GM12878 (cell line): ENCODE results near the gene RANBP3. TPM values are rescaled to one million over a fixed set of nuclear protein-coding genes. Genes with fewer than 3 reads are reported as not detected.
"Not testable (repeated sequence)": the region's sequence is repeated elsewhere in the genome, so short reads cannot be mapped to it uniquely, and the experiment has no call there.

ENCODE experiments used
- ATAC-seq: fragments of 200-7000 bp; cut with Tn5 transposase; 3 replicates; pipeline ENCODE4 v1.9.1; 2020; ENCODE audit warnings: mild to moderate bottlenecking, moderate library complexity
- BruUV-seq: library from RNA; stranded (reverse); fragments of 400-500 nt; replicated peaks from 2 replicates; lab custom pipeline; 2021; lab: Mats Ljungman, UMichigan
- CTCF ChIA-PET: fragments of 300-600 bp; sonication (Branson Sonifier 250); formaldehyde crosslinking; extraction: SDS; loops from one replicate; lab custom pipeline; 2021; ENCODE audit warnings: inconsistent platforms; lab: Yijun Ruan, JAX
- POLR2A ChIA-PET: fragments of 350-600 bp; formaldehyde crosslinking; extraction: SDS; loops from one replicate; lab custom pipeline; 2021; ENCODE audit warnings: inconsistent platforms; lab: Charles Lee
- RAD21 ChIA-PET: fragments of 300-600 bp; sonication (Branson Sonifier 250); formaldehyde crosslinking; loops from one replicate; lab custom pipeline; 2023; ENCODE audit warnings: antibody characterized with exemption; ENCODE audit not compliant: unreplicated experiment; lab: Charles Lee
- SMC1A ChIA-PET: fragments of 300-600 bp; sonication (Branson Sonifier 250); formaldehyde crosslinking; loops from one replicate; lab custom pipeline; 2023; ENCODE audit not compliant: unreplicated experiment, uncharacterized antibody; lab: Charles Lee
- DNase-seq: peaks from one replicate; pipeline ENCODE4 v3.0.0-alpha.2; 2011; ENCODE audit warnings: low read depth, low spot score
- FAIRE-seq: peaks from 3 replicates; lab custom pipeline; 2011; peaks lifted over from hg19 to GRCh38; lab: Jason Lieb, UNC
- H2AFZ ChIP-seq: 2 replicates; pipeline ENCODE4 v1.6.0; 2011; ENCODE audit warnings: low read depth, low read length, control low read depth; ENCODE audit not compliant: control insufficient read depth
- H3K27ac ChIP-seq: 2 replicates; pipeline ENCODE4 v1.5.1; 2011; ENCODE audit warnings: control low read depth; ENCODE audit not compliant: control insufficient read depth, insufficient read depth
- H3K27me3 ChIP-seq, 2 experiments: replicated peaks in 1 of 2; 2 replicates each; pipeline versions ENCODE4 v1.6.0 to v1.6.1; 2011; ENCODE audit warnings: low read length in 1 of 2; ENCODE audit not compliant: control insufficient read depth in 2 of 2, insufficient read depth in 2 of 2
- H3K36me3 ChIP-seq, 2 experiments: 2 replicates each; pipeline ENCODE4 v1.5.1; 2011; ENCODE audit warnings: low read length in 1 of 2; ENCODE audit not compliant: control insufficient read depth in 2 of 2, insufficient read depth in 2 of 2
- H3K4me1 ChIP-seq: 2 replicates; pipeline ENCODE4 v1.6.1; 2011; ENCODE audit warnings: mild to moderate bottlenecking, low read length, moderate library complexity, mixed read lengths; ENCODE audit not compliant: control insufficient read depth, insufficient read depth
- H3K4me2 ChIP-seq: 2 replicates; pipeline ENCODE4 v1.6.0; 2011; ENCODE audit warnings: control low read depth; ENCODE audit not compliant: control insufficient read depth, insufficient read depth
- H3K4me3 ChIP-seq: fragments of 200-600 bp; sonication (generic); 2 replicates; pipeline ENCODE4 v1.5.1; 2016
- H3K79me2 ChIP-seq: 2 replicates; pipeline ENCODE4 v1.6.0; 2011; ENCODE audit warnings: low read length; ENCODE audit not compliant: control insufficient read depth, insufficient read depth
- H3K9ac ChIP-seq: 2 replicates; pipeline ENCODE4 v1.8.0; 2011; ENCODE audit warnings: low read length, control low read depth, mixed read lengths; ENCODE audit not compliant: control insufficient read depth, insufficient read depth
- H3K9me3 ChIP-seq: replicated peaks from 3 replicates; pipeline ENCODE4 v1.5.1; 2011; ENCODE audit warnings: mild to moderate bottlenecking, low read length; ENCODE audit not compliant: control insufficient read depth, insufficient read depth
- H4K20me1 ChIP-seq: 2 replicates; pipeline ENCODE4 v1.6.0; 2011; ENCODE audit not compliant: control insufficient read depth, insufficient read depth
- ETV6 ChIP-seq, 2 experiments: fragments of 450-650 bp in 1 of 2; IDR thresholded peaks in 1 of 2; conservative IDR thresholded peaks in 1 of 2; 2 replicates each; pipeline ENCODE4 v1.6.1; 2014; ENCODE audit warnings: antibody characterized with exemption in 1 of 2, borderline replicate concordance in 1 of 2, low read depth in 1 of 2, mild to moderate bottlenecking in 1 of 2, moderate library complexity in 1 of 2
- KAT2A ChIP-seq: conservative IDR thresholded peaks from 2 replicates; pipeline ENCODE4 v1.6.1; 2011; ENCODE audit warnings: low read depth, low read length; ENCODE audit not compliant: control insufficient read depth
- PRDM15 ChIP-seq: fragments of 450-650 bp; formaldehyde crosslinking; IDR thresholded peaks from 2 replicates; pipeline ENCODE4 v1.4.0; 2020; ENCODE audit warnings: mild to moderate bottlenecking, moderate library complexity
- RCOR1 ChIP-seq: conservative IDR thresholded peaks from 2 replicates; pipeline ENCODE4 v1.6.1; 2012; ENCODE audit warnings: low read depth, low read length, improper control_type of control experiment
- SMARCA5 ChIP-seq: fragments of 450-650 bp; IDR thresholded peaks from 2 replicates; pipeline ENCODE4 v1.6.1; 2017; ENCODE audit warnings: mild to moderate bottlenecking
- ZNF622 ChIP-seq: fragments of 450-650 bp; IDR thresholded peaks from 2 replicates; pipeline ENCODE4 v1.6.1; 2017; ENCODE audit warnings: mild to moderate bottlenecking, inconsistent platforms
- ZNF687 ChIP-seq: fragments of 450-650 bp; IDR thresholded peaks from 2 replicates; pipeline ENCODE4 v1.6.1; 2017; ENCODE audit warnings: mild to moderate bottlenecking, moderate library complexity
- WGBS: methylation state at CpG from one replicate; pipeline ENCODE4 v1.1.6; 2016; ENCODE audit warnings: low lambda C conversion rate; ENCODE audit not compliant: insufficient replicate concordance, insufficient coverage; ENCODE audit errors: missing lambda C conversion rate; 5-methylcytosine and 5-hydroxymethylcytosine counted together
- in situ Hi-C: fragments of 300-500 bp; cut with MboI; formaldehyde crosslinking; loops from 9 replicates; pipeline ENCODE4 v1.14.3; 2018; ENCODE audit warnings: mixed read lengths
- intact Hi-C: fragments of 100-400 bp; cut with micrococcal nuclease; formaldehyde crosslinking; loops from one replicate; pipeline ENCODE4 v1.14.2; 2022; ENCODE audit not compliant: unreplicated experiment
- polyA plus RNA-seq, 11 experiments: library from polyadenylated mRNA; depleted of rRNA in 4 of 11; unstranded in 6 of 11; stranded (reverse) in 5 of 11; fragments of >200 nt; fragmentation: Nextera tagmentation in 4 of 11; fragmentation: Illumina TruSeq in 1 of 11; extraction: Ambion mirVana in 4 of 11; extraction: Trizol in 1 of 11; gene quantifications; 1 replicate in 1 of 11; 2 replicates in 10 of 11; pipeline versions ENCODE4 v1.2.1 to v1.2.3, GENCODE V29; 2011 to 2016; ENCODE audit warnings: inconsistent platforms in 2 of 11, missing spikeins in 2 of 11, low read depth in 1 of 11
- total RNA-seq, 4 experiments: library from RNA; depleted of rRNA in 3 of 4; stranded (reverse); fragments of >200 nt in 3 of 4; fragmentation: Illumina TruSeq in 1 of 4; extraction: Trizol in 1 of 4; gene quantifications; 2 replicates each; pipeline versions ENCODE4 v1.2.1 to v1.2.3, GENCODE V29; 2013 to 2021

The RANBP3 gene
- total and polyA plus RNA-seq, 10 of the 15 experiments (the other 5 are each of a cell fraction or from before 2014, with no cell fraction given), result 1.1 to 81.6 (median 60.0) TPM

- WGBS, result 45% methylated on average over 10 of the region's 13 CpGs
- intact Hi-C loops, H4K20me1 ChIP-seq, H3K79me2 ChIP-seq, POLR2A ChIA-PET, ATAC-seq, H2AFZ ChIP-seq, H3K9me3 ChIP-seq, DNase-seq, in situ Hi-C loops, FAIRE-seq, H3K27me3 ChIP-seq, H3K4me2 ChIP-seq, H3K36me3 ChIP-seq, H3K4me3 ChIP-seq, H3K9ac ChIP-seq, H3K27ac ChIP-seq, BruUV-seq, RAD21 ChIA-PET, H3K4me1 ChIP-seq: not testable (repeated sequence)
- CTCF ChIA-PET, result interaction anchor here (0.6 to 1.3 kb wide), 2 partner anchors 79 to 385 kb away, joined by 3 to 4 read pairs; partner anchors contain the start of gene NRTN
- SMC1A ChIA-PET, result interaction anchor here (0.8 kb wide), 1 partner anchor 79 kb away, joined by 3 read pairs; the partner anchor contains the start of gene NRTN
These were observed 94.6 kb downstream of the RANBP3 start for GRCh38 chr19:5883157-5883873.

GRCh38 chr19:5882421-5882968 is 95.4 kb downstream of the RANBP3 start:
- H3K9me3 ChIP-seq, result no peaks in the 10 kb centered on the region
- FAIRE-seq (no peak), ATAC-seq (no peak), DNase-seq (no peak)
- ChIA-PET POLR2A (no interaction called here), RAD21 (no interaction called here), CTCF (no interaction called here), SMC1A (no interaction called here)
- H3K9ac ChIP-seq, result no peak overlapping the region
- intact Hi-C loops (no loop called here), in situ Hi-C loops (no loop called here)
- no peak overlapping the region for H3K4me2 ChIP-seq
- WGBS, result 27% methylated on average over 9 of the region's 9 CpGs
- H3K79me2 ChIP-seq, result no peaks in the 10 kb centered on the region
- H2AFZ ChIP-seq, result no peak overlapping the region
- H3K4me1 ChIP-seq, result no peaks in the 10 kb centered on the region
- H3K36me3 ChIP-seq, result no peaks in the 10 kb centered on the region
- BruUV-seq, result no TSS peak
- H4K20me1 ChIP-seq, result no peaks in the 10 kb centered on the region
- no peak overlapping the region for H3K27ac ChIP-seq
- no peak overlapping the region for H3K4me3 ChIP-seq
- no peaks in the 10 kb centered on the region for H3K27me3 ChIP-seq
- TF ChIP-seq ZNF687 (no peak), PRDM15 (CRISPR knock-in tag) (no peak), RCOR1 (no peak), SMARCA5 (no peak), KAT2A (no peak), ETV6 (conservative IDR thresholded peaks at IDR 0.05 in 1 of 2, IDR thresholded peaks at IDR 0.05 in 1 of 2; ENCODE audit: borderline replicate concordance in 1 of 2, low read depth in 1 of 2) (no peak), ZNF622 (no peak)
